GM21390 (cell line): ENCODE results near the gene POLA1.

Source experiments
- ATAC-seq: cut with Tn5 transposase; IDR thresholded peaks from one replicate; pipeline ENCODE4 v1.9.1; 2021; ENCODE audit not compliant: unreplicated experiment

Gene POLA1

DNA sequence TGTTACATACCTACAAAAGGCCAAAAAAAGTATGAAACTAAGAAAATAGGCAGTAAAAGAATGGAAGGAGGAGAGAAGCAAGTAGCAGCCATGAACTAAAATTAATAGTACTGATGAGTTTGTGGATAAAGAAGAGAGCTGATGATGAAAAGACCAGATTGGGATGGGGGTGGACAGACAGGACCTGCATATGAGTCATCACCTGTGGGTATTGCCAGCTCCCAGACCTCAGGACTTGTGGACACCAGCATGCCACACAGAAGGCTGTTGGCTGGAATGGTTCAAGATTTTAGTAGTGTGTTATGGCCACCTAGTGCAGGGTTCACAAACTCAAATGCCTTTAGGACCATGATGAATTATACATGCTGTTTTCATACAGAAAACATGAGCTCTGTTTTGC is 263.1 kb downstream of the POLA1 start:
- ATAC-seq = no peak

DNA sequence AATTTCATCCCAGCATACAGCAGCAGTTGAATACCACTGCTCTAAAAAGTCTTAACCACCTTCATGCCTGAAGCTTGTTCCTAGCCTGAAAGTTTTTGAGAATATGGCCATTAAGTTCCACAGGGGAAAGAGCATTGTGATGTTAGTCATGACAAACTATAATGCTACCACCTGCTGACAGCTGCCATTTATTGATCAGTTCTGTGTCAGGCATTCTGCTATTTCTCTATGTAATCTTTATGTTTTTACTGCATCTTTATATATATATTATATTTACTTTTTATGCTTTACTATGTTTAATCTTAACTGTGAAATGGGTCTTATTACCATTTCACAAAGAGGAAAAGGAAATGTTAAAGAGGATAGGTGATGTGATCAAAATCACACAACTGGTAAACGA is 268.1 kb downstream of the POLA1 start:
- ATAC-seq = no peak

DNA sequence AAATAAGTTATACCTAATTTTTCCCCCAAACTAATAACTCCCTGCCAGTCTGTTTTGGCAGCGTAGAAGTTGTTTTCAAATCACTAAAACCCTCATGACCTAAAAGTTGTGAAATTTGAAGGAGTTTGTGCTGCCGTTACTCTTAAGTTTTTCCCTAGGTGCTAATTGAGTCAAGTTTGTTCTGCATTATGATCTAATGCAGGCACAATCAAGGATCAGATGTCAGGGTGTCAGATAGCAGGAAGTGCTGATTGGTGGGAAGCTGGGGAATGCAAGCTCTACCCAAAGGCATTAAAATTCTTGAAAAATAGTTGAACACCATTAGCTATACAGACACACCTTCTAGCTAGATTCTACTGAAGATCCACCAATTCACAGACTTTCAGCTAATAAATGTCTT is 270.1 kb downstream of the POLA1 start:
- ATAC-seq = no peak

DNA sequence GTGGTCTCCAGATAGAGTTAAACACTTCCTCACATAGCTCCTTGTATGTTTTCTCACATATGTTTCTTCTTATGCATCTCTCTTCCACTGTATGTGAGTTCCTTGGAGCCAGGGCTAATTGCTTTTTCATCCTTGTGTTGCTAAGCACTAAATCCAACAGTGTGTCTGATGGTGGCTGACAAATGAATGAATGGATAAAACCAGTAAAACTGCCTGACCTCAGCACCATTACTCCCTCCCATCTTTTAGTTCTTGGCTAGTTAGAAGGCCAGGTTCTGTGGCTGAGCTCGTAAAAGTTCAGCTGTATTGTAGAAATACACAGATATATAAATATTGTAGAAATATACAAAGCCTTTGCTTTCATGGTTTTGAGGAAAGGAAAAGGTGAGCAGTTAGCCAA is 271.7 kb downstream of the POLA1 start:
- ATAC-seq = no peak

DNA sequence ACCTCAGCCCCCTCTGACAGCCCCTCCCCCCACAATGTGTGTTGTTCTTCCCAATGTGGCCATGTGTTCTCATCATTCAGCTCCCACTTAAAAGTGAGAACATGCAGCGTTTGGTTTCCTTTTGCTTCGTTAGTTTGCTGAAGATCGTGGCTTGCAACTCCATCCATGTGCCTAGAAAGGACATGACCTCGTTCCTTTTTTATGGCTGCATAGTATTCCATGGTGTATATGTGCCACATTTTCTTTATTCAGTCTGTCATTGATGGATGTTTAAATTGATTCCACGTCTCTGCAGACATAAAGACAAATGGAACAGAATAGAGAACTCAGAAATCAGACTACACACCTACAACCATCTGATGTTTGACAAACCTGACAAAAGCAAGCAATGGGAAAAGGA is 276.1 kb downstream of the POLA1 start:
- ATAC-seq = no peak

DNA sequence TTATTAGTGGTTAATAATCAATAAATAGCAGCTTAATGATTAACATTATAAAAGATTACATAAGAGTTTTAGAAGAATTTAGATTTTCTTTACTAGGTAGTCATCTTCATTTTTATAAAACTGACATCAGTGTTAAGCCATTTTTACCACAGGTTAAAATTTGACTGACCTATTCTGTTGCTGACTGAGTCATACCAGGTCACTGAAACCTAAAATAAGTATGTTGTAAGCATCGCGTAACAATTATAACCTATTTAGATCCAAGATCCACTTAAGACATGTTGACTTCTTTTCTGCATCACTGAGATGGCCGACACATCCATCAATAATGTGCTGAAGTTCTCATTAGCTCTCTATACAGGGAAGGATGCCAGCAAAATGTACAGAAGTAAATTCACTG is 285.4 kb downstream of the POLA1 start:
- ATAC-seq = no peak

DNA sequence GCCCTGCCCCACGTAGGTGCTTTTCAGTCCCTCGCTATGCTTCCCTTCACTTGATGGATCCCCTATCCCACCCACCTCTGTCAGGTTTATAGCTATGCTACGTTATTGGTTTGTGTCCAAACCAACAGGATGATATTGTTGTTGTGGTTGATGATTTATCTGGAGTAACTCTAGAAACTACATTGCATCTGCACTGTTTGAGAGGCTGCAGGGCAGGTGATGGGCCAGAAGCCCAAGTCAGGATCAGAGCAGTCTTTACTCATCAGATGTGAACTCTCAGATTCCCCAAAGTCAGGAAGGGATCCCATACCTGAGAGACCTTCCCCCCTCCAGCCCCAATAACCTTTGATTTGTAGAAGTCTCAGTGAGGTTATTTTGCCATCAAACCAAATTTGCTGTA is 287.3 kb downstream of the POLA1 start:
- no peak for ATAC-seq

DNA sequence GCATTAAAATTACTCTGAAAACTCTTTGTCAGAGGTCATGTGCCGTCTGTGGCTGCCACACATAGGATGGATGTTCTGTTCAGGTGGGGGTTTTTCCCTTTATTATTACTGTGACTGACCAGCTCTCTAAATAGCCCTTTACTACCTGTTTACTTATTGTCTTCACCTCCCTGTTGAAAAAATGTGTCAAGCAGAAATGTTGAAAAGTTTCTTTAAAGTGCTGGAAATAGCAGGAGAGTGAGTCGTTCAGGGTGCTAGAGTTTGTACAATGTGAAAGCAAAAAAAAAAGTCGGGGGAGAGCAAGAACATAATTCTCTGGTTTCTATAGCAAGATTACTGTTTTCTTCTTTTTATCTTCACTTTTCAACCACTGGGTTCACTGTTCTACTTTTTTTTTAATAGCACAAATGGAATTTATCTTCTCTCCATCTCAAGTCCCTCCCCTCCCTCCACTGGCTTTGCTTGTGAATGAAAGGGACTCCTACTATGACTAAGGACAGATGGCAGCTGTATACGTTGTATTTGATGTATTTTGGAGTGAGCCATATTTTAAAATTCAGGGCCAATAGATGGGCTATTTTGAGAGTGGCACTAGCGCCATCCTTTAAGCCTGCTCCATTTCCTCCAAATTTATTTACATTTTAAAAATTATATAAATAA is 288.7 kb downstream of the POLA1 start:
- no peak for ATAC-seq

DNA sequence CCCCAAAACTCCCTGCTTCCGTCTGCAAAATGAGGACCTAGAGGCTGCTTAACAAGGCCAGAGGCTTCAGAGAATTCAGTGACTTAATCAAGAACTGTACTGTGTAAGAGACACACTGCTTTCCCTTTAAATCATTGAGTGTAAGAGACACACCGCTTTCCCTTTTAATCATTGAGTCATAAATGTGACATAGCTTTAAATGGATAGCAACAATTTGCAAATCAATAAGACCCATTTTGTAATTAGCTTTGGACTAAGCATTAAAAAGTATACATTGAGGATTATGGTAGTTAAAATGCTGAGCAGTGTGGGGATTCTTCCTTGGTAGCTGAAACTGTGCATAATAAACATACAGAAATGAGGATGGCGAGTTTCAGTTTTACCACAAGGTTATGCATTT is 290.2 kb downstream of the POLA1 start:
- no peak for ATAC-seq

DNA sequence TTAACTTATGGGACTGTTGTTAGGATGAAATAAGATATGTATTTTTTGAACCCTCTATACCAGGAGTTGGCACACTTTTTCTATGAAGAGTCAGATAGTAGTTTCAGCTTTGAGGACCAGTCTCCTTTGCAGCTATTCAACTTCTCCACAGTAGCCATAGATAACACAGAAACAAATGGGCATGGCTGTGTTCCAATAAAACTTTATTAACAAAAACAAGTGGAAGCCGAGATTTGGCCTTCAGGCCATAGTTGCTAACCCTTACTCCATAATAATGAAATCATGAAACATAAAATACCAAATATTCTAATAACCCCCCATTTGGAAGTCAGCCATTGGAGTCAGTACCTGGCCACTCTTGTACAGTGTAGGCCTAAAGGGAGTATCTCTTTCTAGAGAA is 291.4 kb downstream of the POLA1 start:
- ATAC-seq = no peak

DNA sequence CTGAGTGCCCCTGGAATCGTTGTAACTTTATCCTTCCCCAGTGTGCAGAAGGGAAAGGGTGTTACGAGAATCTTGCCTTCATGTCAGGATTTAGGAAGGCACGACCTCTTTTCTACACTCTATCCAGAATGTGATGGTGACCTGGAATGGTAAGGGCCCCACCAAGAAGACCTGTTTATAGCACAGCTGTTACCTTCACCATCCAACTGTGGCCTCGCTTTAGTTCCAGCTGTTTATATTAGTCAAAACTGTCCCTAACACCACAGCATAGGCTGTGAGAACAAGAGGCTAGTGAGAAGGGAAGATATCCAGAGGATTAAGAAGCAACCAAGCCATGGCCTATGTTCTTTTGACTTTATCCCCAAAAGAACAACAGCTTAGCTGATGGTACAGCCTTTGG is 294.0 kb downstream of the POLA1 start:
- no peak for ATAC-seq

DNA sequence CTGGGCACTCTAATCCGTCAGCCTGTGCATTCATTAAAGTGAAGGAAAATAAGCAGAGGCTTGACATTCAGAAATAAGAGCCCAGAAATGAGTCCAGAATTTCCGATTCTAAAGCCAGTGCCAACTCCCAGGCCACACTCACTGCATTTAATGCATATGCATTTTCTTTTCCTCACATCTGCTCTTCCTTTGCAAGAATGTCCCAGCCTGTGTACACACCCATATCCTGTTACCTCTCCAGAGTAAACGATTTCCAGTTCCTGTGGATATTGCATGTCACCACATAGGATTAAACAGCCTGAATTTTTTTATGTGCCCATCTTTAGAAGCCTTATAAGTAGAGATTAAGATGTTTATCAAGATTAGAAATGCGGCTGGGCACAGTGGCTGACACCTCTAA is 294.6 kb downstream of the POLA1 start:
- ATAC-seq = no peak

DNA sequence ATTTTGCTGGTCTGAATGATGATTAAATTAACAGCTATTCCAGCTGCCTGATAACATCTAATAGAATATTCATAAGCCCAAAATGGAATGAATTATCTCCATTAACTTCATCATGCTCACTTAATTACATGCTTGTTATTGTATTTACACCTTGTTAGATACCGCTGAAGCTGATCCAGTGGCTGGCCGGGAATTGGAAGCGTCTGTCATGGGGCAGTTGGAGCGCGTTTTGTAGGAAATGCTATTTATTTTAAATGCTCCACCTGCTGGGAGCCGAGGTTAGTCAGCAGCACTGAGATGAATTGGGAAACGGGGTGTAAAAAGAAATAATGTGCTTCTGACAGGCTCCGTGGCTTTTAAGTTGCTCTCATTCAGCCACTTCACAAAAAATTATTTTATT is 296.8 kb downstream of the POLA1 start:
- no peak for ATAC-seq

DNA sequence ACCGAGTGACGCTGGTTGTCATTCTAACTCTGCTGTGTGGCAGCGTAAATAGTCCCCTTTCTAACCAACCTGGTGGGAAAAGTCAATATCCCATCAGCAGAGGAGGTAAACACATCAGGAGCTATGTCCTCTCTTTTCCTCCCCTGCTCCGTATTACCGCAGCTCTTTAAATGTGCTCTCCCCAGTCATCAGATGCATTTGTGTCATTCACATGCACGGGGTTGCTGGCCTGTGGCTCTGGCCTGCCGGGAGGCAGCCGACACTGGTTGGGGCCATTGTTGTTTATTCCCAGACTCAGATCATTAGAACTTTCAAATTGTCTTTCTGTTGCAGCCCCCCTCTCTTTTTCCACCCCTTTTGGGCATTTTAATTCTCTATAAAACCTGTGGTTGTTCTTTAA is 300.2 kb downstream of the POLA1 start:
- ATAC-seq = no peak

DNA sequence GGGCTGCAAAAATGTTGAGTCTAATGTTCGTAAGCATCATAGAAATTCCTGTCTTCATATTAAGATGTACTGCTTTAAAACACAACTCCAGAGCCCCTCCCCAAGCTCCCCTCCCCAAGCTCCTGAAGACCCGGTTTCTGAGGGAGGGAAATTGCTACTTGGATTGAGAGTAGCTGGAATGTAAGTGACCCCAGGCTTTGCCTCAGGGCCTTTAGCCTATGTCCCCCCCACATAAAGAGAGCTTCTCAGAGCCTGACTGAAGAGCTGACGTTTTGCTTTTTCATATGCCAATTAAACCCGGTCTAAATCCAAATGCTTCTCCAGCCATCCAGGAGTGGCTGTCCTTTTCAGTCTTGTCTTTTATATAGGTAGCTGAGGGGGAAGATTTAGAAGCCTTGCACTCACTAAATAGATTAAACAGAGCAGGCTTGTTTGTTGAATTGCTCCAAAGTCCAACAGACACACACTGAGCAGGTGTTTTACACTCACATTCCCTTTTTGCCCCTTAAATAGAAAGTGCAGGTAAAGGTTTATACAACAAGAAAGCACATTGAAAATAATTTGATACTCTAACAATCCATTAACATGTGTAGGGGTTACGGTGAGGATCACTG is 302.5 kb downstream of the POLA1 start:
- no peak for ATAC-seq

DNA sequence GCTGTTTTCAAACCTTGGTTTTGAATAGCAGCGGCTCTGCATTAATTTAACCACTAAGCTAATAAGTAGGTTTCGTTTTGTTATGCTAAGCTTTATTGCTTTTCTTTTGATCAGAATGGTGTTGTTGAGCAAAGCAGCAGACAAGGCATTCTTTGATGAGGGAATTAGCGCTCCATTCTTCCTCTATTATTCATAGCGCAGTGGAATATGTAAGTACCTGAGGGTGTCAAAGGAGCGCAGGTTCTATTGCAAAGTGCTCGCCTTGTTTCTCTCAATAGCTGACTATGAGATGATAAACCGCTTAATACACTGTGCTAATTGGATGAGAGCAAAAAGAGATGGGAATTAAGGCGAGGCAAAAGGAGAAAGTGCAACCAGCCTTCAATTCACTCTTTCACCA is 305.8 kb downstream of the POLA1 start:
- ATAC-seq = no peak

DNA sequence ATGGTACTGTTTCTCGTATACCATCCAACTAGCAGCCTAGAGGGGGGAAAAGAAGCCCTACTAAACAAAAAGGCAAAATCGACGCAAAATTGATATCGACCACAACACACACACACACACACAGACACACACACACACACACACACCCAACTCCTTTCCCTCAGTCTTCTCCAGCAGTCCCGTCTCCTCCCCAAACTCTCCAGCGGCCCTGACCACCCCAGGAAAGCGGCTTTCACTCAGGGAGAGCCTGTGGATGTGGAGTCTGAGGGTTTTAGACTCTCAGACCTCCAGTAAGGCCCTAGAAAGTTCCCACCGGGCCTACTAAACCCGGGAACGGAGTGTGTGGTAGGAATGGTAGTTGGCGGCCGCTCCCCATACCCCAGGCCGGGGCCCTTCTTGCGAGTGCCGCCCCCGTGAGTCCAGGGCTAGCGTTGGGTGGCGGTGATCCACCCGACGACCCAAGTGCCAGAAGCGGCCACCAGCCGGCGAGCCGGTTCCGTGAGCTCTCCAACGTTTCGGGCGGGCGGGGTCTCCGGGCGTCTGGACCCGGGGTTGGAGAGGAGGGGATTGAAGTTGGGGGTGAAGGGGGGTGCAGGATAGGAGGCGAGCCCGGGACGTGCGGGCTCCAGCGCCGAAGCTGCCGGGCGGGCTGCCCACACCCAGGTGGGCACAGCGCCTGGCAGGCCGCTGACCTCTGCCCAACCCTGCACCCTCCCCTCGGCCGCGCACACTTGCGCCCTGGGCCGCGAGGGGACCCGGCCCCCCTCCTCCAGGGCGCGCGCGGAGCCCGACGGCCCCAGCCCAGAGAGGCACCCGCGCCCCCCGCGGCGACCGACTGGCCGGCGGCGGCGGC is 308.3 kb downstream of the POLA1 start:
- no peak for ATAC-seq

DNA sequence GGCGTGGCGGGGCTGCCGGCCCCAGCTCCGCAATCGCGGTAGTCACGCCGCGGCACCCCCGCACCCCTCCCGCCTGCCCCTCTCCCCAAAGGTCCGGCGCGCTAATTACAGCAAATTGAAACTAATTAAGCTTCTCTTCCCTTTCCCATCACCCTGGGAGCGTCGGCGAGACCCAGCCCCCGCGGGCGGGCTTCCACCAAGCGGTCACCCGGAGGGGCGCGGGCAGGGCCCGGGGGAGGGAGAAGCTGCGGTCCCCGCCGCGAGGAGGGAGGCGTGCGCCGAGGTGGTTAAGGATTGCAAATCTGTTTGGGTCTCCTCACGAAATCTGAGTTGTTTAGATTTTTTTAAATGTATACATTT is 308.9 kb downstream of the POLA1 start:
- no peak for ATAC-seq

DNA sequence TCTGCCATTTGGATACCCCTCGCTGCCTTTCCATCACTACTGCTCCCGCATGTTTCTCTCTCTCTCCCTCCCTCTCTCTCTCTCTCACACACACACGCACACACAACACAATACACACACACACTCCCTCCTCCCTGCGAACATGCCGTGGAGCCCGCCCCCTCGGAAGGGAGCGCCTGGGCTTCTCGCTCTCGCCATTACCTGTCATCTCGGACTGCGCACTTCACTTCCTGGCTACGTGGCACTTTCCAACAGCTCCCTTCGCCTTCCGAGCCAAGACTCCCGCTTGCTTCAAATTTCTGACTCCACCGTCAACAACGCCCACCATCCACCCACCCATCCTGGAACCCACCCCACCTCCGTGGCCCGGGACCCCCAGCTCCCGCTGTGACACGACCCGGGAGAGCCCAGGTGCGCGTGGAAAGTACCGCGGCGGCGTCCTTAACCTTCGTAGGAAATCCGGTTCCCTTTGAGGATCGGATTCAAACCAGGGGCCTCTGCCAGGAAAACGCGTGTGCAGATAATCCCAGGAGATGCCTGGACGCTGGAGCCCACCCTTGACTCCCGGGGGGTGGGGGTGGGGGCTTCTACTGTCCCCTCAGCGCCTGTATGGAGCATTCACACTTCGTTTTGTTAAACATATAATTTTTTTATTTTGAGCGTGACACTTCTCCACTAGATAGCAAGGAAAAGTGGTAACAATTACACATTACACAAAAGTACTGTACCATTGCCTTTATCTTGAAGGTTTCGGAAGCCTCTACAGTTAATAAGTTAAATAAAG is 309.5 kb downstream of the POLA1 start:
- ATAC-seq = no peak

DNA sequence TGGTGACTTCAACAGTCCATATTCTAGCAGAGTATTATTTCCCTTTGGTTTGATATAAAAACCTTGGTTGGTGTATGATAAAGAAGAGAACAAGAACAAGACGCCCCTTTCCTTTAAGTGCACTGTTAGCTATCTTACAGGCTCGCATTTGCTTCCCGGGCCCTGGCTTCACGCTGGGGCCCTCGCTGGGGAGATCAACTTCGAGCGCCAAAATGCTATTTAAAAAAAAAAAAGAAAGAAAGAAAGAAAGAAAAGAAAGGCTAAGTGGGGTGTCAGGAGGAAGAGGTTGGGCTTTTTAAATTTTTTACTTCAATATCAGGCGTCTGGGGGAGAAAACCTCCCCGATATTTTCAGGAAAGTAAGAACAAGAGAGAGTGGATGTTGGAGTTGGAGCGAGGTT is 310.3 kb downstream of the POLA1 start:
- no peak for ATAC-seq

DNA sequence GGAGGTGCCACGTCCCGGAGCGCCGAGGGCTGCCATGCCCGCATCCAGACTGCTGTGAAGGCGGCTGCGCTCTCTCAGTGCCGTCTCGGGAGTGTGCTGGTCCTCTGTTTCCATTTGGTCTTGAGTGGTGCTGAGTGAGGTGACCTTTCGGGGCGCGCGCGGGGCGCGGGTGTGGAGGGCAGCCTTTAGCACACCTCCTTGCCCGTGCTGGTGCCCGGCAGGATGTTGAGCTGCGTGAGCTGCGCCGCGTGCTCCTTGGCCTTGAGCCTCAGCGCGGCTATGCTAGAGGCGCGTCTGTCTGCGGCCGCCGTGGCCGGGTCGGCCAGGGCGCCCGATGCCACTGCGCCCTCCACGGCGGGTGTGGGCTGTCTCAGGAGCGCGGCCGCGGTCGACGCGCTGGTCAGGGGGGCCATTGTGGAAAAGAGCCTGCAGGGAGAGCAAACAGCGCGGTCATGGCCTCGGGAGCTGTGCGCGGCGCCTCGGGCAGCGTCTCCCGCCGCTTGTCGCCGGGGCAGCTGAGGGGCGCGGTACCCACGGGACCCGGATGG is 310.8 kb downstream of the POLA1 start:
- ATAC-seq = no peak
